ENCODE measurements around the gene KCNK1.
A peak's percentile ranks its signal among the peaks of the same experiment; 100 is the strongest.

KCNK1 gene

GRCh38 chr1:233613252-233614172, at the start of gene KCNK1:
Gene KCNK1 (plus strand): TSS chr1:233614106. CDS start chr1:233614172, 66 bp downstream.
- DNase-seq = peak; percentile 5

GRCh38 chr1:233565313-233565712, 48.6 kb upstream of the KCNK1 start:
- DNase-seq = no peak

- DNase-seq = no peak
Measured at GRCh38 chr1:233566886-233567285, 47.0 kb upstream of the KCNK1 start.

DNA sequence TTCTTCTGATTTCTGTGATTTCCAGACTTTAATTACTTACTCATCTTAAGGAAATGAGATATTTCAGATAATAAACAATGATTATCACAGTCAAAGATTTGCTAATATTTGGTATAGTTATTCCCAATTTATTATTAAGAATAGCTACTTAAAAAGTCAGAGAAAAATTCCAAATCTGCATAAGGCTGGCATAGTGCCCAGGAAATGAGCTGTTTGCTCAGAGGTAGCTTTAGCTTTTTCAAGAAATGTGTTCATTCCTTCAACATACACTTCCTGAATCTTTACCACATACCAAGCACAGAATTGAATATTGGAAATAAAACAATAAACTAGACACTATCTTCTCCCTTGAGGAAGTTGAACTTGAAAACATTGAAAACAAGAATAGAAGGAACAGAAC, 44.3 kb upstream of the KCNK1 start:
- no peak for DNase-seq

DNA sequence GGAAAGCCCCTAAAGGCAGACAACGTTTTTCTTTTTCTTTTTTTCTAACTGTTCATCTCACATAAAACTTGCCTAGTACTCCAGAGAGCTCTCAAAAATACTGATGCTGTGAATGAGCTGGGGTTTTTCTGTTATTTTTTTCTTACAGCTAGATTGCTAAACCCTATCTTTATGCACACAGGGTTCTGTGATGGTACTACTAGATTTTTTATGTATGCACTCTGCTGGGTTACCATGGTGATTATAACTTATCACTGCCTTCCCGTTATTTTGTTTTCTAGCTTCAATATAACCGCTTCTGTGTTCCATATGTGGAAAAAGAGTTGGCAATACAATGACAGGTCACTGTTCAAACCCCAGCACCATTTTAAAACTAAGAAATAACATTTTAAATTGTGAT, 43.7 kb upstream of the KCNK1 start:
- no peak for DNase-seq

DNA sequence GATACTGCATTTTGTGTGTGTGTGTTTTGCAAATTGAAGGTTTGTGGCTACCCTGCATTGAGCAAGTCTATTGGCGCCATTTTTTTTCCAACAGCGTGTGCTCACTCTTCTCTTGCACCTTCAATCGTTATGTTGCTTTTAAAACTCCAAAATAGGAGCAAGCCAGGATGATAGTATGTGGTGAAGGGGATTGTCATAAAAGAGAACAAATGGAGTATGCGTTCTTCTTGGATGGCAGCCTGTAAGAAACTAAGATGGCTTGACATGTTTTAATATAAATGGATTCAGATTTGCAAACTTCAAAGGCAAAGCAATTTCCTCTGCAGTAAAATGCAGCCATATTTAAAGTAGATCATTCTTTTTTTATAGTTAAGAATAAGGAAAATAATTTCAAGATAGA, 43.2 kb upstream of the KCNK1 start:
- DNase-seq = no peak

GRCh38 chr1:233572896-233573295, 41.0 kb upstream of the KCNK1 start:
- DNase-seq = no peak

GRCh38 chr1:233575450-233575849, 38.5 kb upstream of the KCNK1 start:
- no peak for DNase-seq

DNA sequence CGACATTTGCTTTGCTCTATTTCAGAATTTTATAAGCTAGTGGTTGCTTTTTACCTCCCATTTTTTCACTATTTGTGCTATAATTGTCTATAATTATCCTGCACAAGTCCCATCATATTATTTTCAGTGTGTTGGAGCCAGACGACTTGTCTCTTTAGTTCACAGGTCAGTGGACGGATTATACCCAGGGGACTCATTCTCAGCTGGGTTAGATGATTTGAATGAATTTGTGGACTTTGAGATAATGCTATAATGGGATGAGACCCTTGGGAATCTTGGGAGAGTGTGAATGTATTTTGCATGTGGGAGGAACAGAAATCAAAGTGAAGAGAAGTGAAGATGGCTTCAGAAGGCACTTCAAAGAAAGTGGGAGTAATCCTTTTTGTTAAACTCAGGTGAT, 31.5 kb upstream of the KCNK1 start:
- no peak for DNase-seq

- DNase-seq = no peak
Measured at GRCh38 chr1:233584376-233584775, 29.5 kb upstream of the KCNK1 start.

GRCh38 chr1:233584931-233585330, 29.0 kb upstream of the KCNK1 start:
- DNase-seq = no peak

DNA sequence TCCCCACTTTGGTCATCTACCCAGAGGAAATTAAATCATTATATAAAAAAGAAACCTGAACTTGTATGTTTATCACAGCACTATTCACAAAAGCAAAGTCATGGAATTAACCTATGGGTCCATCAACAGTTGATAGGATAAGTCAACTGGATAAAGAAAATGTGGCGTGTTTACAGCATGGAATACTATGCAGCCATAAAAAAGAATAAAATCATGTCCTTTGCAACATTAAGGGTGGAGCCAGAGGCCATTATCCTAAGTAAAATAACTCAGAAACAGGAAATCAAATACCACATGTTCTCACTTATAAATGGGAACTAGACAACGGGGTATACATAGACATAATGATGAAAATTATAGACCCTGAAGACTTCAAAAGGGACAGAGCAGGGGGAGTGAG, 27.6 kb upstream of the KCNK1 start:
- DNase-seq = no peak

DNA sequence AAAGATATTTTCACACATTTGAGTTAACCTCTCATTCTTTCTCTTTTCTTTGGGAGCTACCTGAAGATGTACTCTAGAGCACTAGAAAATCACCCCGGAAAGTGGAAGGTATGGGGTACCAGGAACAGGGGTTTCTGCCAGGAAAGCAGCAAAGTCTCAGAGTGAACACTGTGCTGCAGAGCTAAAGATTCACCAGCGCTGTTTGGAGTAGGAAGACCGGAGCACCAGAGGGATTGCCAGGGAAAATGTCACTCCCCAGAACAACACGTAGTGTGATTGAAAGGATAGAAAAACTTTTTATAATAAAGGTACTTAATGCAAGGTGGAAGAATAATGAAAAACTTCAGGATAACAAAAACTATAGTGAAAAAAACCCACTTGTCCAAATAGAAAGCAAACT, 26.7 kb upstream of the KCNK1 start:
- no peak for DNase-seq

GRCh38 chr1:233587958-233588799, 25.7 kb upstream of the KCNK1 start:
- DNase-seq = no peak

GRCh38 chr1:233597489-233597901, 16.4 kb upstream of the KCNK1 start:
- no peak for DNase-seq

DNA sequence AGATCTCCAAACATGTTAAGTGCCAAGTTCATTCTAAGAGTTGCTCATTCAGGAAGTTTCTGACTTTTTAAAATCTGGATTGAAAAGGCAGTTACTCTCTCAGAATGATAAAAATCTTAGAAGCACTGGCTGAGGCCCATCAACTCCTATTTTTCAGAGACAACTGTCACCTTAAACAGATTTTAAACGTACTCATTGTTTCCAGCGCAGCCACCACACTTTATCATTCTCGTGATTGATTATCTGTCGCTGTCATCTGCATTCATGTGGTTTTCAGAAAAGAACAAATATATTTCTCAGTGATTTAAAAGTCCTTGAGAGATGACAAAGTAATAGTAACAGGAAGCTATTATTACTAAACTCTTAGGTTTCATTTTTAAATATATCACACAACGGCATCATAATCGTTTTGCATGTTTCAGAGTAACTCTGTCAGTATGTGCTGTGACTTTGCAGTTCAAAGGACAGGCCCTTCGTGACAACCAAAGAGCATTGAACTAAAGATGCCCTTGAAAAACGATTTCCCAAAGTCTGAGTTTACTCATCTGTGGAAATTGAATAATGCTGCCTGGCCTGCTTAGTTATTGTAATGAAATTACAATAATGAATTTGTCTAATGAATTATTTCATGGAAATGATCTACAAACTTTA, 14.9 kb upstream of the KCNK1 start:
- no peak for DNase-seq

DNA sequence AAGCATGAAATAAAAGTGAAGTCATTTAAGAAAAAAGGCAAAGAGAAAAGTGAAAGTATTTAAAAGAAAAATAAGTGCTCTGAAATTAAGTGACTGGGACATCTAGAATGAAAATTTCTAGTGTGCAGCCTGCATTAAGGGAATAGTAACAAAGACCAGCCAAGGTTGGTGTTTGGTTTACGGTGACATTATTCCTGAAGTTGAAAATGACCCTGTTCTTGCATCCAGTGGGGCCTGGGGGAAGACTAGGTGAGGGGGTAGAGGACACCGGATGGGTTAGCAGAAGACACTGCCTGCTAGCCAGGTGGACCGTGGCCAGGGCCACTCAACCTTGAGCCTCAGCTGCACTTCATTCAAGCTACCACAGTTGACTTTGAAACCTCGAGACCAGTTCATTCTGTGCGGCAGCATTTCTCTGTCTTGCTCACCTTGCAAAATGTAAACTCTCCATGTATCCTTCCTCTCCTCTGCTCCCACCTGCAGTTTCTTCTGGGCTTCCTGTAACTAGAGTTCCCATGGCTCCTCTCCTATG, 14.3 kb upstream of the KCNK1 start:
- DNase-seq = no peak

- no peak for DNase-seq
Measured at GRCh38 chr1:233600488-233600887, 13.4 kb upstream of the KCNK1 start.

DNA sequence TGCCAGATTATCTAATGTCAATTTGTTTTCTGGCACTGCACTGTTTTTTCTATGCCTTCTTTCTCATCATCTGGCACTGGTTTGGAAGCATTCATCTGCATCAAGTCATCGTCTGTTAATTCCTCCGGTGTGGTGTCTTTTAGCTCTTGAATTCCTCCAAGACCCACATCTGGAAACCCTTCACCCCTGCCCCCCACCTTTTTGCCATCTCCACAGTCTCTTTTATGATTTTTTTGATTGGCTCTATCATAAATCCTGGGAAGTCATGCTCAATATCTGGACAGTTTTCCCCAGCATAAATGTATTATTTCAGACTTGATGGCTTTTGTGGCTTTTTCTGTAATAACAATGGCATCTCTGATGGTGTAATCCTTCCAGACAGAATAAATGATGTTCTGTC, 10.4 kb upstream of the KCNK1 start:
- no peak for DNase-seq

GRCh38 chr1:233605205-233605604, 8.7 kb upstream of the KCNK1 start:
- DNase-seq = no peak

DNA sequence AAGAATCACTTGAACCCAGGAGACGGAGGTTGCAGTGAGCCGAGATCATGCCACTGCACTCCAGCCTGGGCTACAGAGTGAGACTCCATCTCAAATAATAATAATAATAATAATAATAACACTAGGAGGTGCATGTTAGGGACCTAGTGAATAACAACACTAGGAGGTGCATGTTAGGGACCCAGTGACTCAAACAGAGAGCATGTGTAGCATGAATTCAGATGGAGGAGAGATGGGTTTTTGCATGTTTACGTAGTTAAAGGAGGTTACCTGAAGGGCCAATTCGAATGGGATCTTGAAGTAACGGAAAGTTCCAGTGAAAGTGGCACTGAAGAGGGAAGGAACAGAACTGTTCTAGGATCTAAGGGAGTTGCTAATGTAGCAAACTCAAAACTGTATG, 7.1 kb upstream of the KCNK1 start:
- no peak for DNase-seq

GRCh38 chr1:233607252-233608119, 6.4 kb upstream of the KCNK1 start:
- DNase-seq = no peak

All from NCI-H1105 (cell line).